HepG2 (cell line): ENCODE results near the gene STBD1. TPM values are rescaled to one million over a fixed set of nuclear protein-coding genes. Genes with fewer than 3 reads are reported as not detected.

Experiments
- ATAC-seq: fragments of 200-7000 bp; cut with Tn5 transposase; 3 replicates; pipeline ENCODE4 v1.9.1; 2020; ENCODE audit warnings: mild to moderate bottlenecking, moderate library complexity
- BruUV-seq: library from RNA; stranded (reverse); fragments of 400-500 nt; replicated peaks from 2 replicates; lab custom pipeline; 2021; lab: Mats Ljungman, UMichigan
- CTCF ChIA-PET: fragments of 300-600 bp; formaldehyde crosslinking; extraction: SDS; loops from one replicate; lab custom pipeline; 2021; ENCODE audit warnings: low total read pairs, inconsistent platforms, low intra/inter-chr PET ratio; lab: Yijun Ruan, JAX
- POLR2A ChIA-PET: fragments of 350-600 bp; sonication (Branson Sonifier 250); formaldehyde crosslinking; loops from one replicate; lab custom pipeline; 2020; ENCODE audit warnings: antibody characterized with exemption, inconsistent platforms; lab: Yijun Ruan, JAX
- DNase-seq: peaks from one replicate; pipeline ENCODE4 v3.0.0-alpha.2; 2015; ENCODE audit warnings: low spot score
- FAIRE-seq: peaks from 3 replicates; lab custom pipeline; 2011; peaks lifted over from hg19 to GRCh38; lab: Jason Lieb, UNC
- H2AFZ ChIP-seq: one replicate; pipeline ENCODE4 v1.6.1; 2011; ENCODE audit warnings: low read length, inconsistent platforms
- H3K27ac ChIP-seq: fragments of 300-600 bp; 3 replicates; pipeline ENCODE4 v1.8.0; 2011; ENCODE audit warnings: mixed run types, mild to moderate bottlenecking, mixed read lengths, low read length, inconsistent platforms; ENCODE audit not compliant: insufficient read depth; ENCODE audit errors: extremely low read length
- H3K27me3 ChIP-seq, 2 experiments: fragments of 200-600 bp in 1 of 2; 2 replicates in 1 of 2; 3 replicates in 1 of 2; pipeline versions ENCODE4 v1.6.0 to v1.8.0; 2011; ENCODE audit warnings: low read length in 2 of 2, mild to moderate bottlenecking in 2 of 2, moderate library complexity in 2 of 2, inconsistent platforms in 1 of 2; ENCODE audit not compliant: insufficient read depth in 2 of 2, control insufficient read depth in 1 of 2
- H3K36me3 ChIP-seq, 2 experiments: fragments of 200-600 bp in 1 of 2; replicated peaks in 1 of 2; 2 replicates in 1 of 2; 3 replicates in 1 of 2; pipeline versions ENCODE4 v1.5.1 to v1.8.0; 2011; ENCODE audit warnings: low read length in 2 of 2, inconsistent platforms in 1 of 2; ENCODE audit not compliant: insufficient read depth in 2 of 2, control insufficient read depth in 1 of 2
- H3K4me1 ChIP-seq: 2 replicates; pipeline ENCODE4 v1.5.1; 2012; ENCODE audit warnings: low read length, inconsistent platforms; ENCODE audit not compliant: insufficient read depth
- H3K4me2 ChIP-seq: 2 replicates; pipeline ENCODE4 v1.6.0; 2011; ENCODE audit warnings: low read depth, low read length, inconsistent platforms
- H3K4me3 ChIP-seq, 3 experiments: fragments of 200-600 bp in 1 of 3; sonication (generic), shearing (Covaris generic) in 1 of 3; replicated peaks in 1 of 3; 2 replicates each; pipeline ENCODE4 v1.5.1; 2011 to 2016; ENCODE audit warnings: low read length in 3 of 3, inconsistent platforms in 2 of 3, low read depth in 2 of 3, mild to moderate bottlenecking in 2 of 3, control low read depth in 1 of 3, mixed read lengths in 1 of 3; ENCODE audit not compliant: insufficient read depth in 1 of 3
- H3K79me2 ChIP-seq: one replicate; pipeline ENCODE4 v1.6.1; 2011; ENCODE audit warnings: low read length, inconsistent platforms; ENCODE audit not compliant: insufficient read depth
- H3K9ac ChIP-seq: 2 replicates; pipeline ENCODE4 v1.6.0; 2011; ENCODE audit warnings: mild to moderate bottlenecking, low read depth, low read length, inconsistent platforms; ENCODE audit not compliant: insufficient read depth
- H3K9me3 ChIP-seq: 2 replicates; pipeline ENCODE4 v1.5.1; 2012; ENCODE audit warnings: mild to moderate bottlenecking, low read length
- H4K20me1 ChIP-seq: 2 replicates; pipeline ENCODE4 v1.6.0; 2011; ENCODE audit warnings: inconsistent platforms, mild to moderate bottlenecking, low read length, moderate library complexity; ENCODE audit not compliant: insufficient read depth
- E2F5 ChIP-seq: sonication (generic); formaldehyde crosslinking; conservative IDR thresholded peaks from 2 replicates; pipeline ENCODE4 v1.4.0; 2020; ENCODE audit warnings: missing genetic modification reagents
- KDM1A ChIP-seq: IDR thresholded peaks from 2 replicates; pipeline ENCODE4 v1.6.1; 2016; ENCODE audit warnings: missing compliant biosample characterization
- MIXL1 ChIP-seq: IDR thresholded peaks from 2 replicates; pipeline ENCODE4 v1.6.1; 2016
- TBX3 ChIP-seq: fragments of 450-650 bp; IDR thresholded peaks from 2 replicates; pipeline ENCODE4 v1.6.1; 2017; ENCODE audit warnings: antibody characterized with exemption, mild to moderate bottlenecking, inconsistent platforms, borderline replicate concordance
- TEF ChIP-seq: sonication (generic); formaldehyde crosslinking; IDR thresholded peaks from 2 replicates; pipeline ENCODE4 v1.5.0; 2020; ENCODE audit warnings: missing genetic modification reagents
- ZBTB46 ChIP-seq: sonication (generic); formaldehyde crosslinking; IDR thresholded peaks from 2 replicates; pipeline ENCODE4 v1.4.0; 2020; ENCODE audit warnings: mild to moderate bottlenecking, missing genetic modification reagents, borderline replicate concordance
- ZBTB7B ChIP-seq: sonication (generic); formaldehyde crosslinking; IDR thresholded peaks from 2 replicates; pipeline ENCODE4 v1.4.0; 2020; ENCODE audit warnings: missing genetic modification reagents
- ZNF263 ChIP-seq: sonication (generic); formaldehyde crosslinking; IDR thresholded peaks from 2 replicates; pipeline ENCODE4 v1.4.0; 2020; ENCODE audit warnings: missing genetic modification reagents
- ZNF407 ChIP-seq: sonication (generic); formaldehyde crosslinking; IDR thresholded peaks from one replicate; pipeline ENCODE4 v1.5.1; 2020; ENCODE audit warnings: mild to moderate bottlenecking, missing genetic modification reagents; ENCODE audit errors: not compliant biosample characterization
- ZNF7 ChIP-seq: IDR thresholded peaks from 2 replicates; pipeline ENCODE4 v1.6.1; 2016; ENCODE audit warnings: missing biosample characterization, missing genetic modification reagents
- ZNF768 ChIP-seq: sonication (generic); formaldehyde crosslinking; IDR thresholded peaks from 2 replicates; pipeline ENCODE4 v1.4.0; 2020; ENCODE audit warnings: missing genetic modification reagents
- whole genome bisulfite sequencing: methylation state at CpG from one replicate; pipeline ENCODE4 v1.1.6; 2017; ENCODE audit warnings: low lambda C conversion rate; 5-methylcytosine and 5-hydroxymethylcytosine counted together
- in situ Hi-C: cut with HindIII; loops from 2 replicates; pipeline ENCODE4 v1.10.0; 2017; ENCODE audit warnings: low pct_unique_long_range_greater_than_20kb; ENCODE audit not compliant: extremely low pct_ligation_motif_present
- intact Hi-C: fragments of 100-400 bp; cut with micrococcal nuclease; formaldehyde crosslinking; loops from one replicate; pipeline ENCODE4 v1.10.0; 2022; ENCODE audit not compliant: unreplicated experiment
- polyA plus RNA-seq, 8 experiments: library from polyadenylated mRNA; depleted of rRNA in 3 of 8; stranded (reverse) in 7 of 8; unstranded in 1 of 8; fragments of >200 nt; fragmentation: Illumina TruSeq in 4 of 8; extraction: Trizol in 4 of 8; gene quantifications; 2 replicates each; pipeline versions ENCODE4 v1.2.1 to v1.2.3, GENCODE V29; 2011 to 2016; ENCODE audit warnings: low read depth in 4 of 8, missing spikeins in 1 of 8, mixed read lengths in 1 of 8; ENCODE audit not compliant: insufficient read depth in 1 of 8
- total RNA-seq, 5 experiments: library from RNA; depleted of rRNA; stranded (reverse); fragments of >200 nt; fragmentation: Illumina TruSeq; extraction: Trizol; gene quantifications; 2 replicates each; pipeline ENCODE4 v1.2.3, GENCODE V29; 2016; ENCODE audit warnings: low read depth in 1 of 5

Gene STBD1
- total and polyA plus RNA-seq, 2 of the 13 experiments (the other 11 are each of a cell fraction or from before 2014, with no cell fraction given), result 2.8 to 4.3 TPM

- ChIA-PET POLR2A (interaction anchor here (1.0 to 3.5 kb wide), 6 partner anchors 26 to 92 kb away, joined by 3 to 22 read pairs (median 4); no protein-coding TSS in a partner anchor), CTCF (interaction anchor here (1.3 kb wide), 1 partner anchor 71 kb away, joined by 5 read pairs; no protein-coding TSS in a partner anchor)
- Histone ChIP-seq H3K79me2 (peaks cover 10% of the 10 kb centered on the region), H3K27me3 (no peaks in the 10 kb centered on the region; a peak in 1 of 5 replicates), H3K4me3 (peak overlapping the region; percentile 79 to 99 (median 92)), H3K27ac (peak overlapping the region; percentile 81), H3K9ac (peak overlapping the region; percentile 89), H4K20me1 (no peaks in the 10 kb centered on the region), H3K9me3 (no peaks in the 10 kb centered on the region), H2AFZ (no peak overlapping the region), H3K36me3 (peaks cover 4 to 7% of the 10 kb centered on the region in 2 experiments; a peak in 3 of 5 replicates), H3K4me2 (peak overlapping the region; percentile 86), H3K4me1 (peaks cover 71% of the 10 kb centered on the region)
- DNase-seq (peak; percentile 19), ATAC-seq (peak; percentile 68), FAIRE-seq (no peak)
- BruUV-seq, result TSS peak; percentile 51
- 0% methylated on average over 6 of the region's 37 CpGs for WGBS
- intact Hi-C loops (loop anchor here (1.0 to 2.0 kb wide), 5 partner anchors 34 to 159 kb away; partner anchors contain the start of genes NUP54 and SCARB2), in situ Hi-C loops (loop anchor here (10.0 kb wide), 1 partner anchor 132 kb away; no protein-coding TSS in a partner anchor)
- no peak for TF ChIP-seq E2F5 (CRISPR knock-in tag)
- TF ChIP-seq ZBTB7B, result peak; percentile 62
- no peak for TF ChIP-seq ZBTB46 (CRISPR knock-in tag)
- no peak for TF ChIP-seq MIXL1 (CRISPR knock-in tag)
- TF ChIP-seq ZNF407, result peak; percentile 27
- TF ChIP-seq KDM1A (CRISPR knock-in tag), result no peak
- TF ChIP-seq ZNF263, result 0 out of 2 replicates have a peak, but pooled peaks have one; percentile 11
- no peak for TF ChIP-seq TEF (CRISPR knock-in tag)
- no peak for TF ChIP-seq ZNF7 (CRISPR knock-in tag)
- peak; percentile 19; the same call in 1 of the 2 replicates for TF ChIP-seq ZNF768
- no peak for TF ChIP-seq TBX3
These were observed 538 bp downstream of the STBD1 start for GRCh38 chr4:76306882-76307659.
